DND-41 (cell line): Measurements from ENCODE around the gene ALAS2.

Experiments used
- CTCF ChIP-seq: IDR thresholded peaks from 2 replicates; pipeline ENCODE4 v1.5.1; 2012; ENCODE audit warnings: borderline replicate concordance, low read length, moderate library complexity, mild to moderate bottlenecking; ENCODE audit not compliant: poor library complexity, severe bottlenecking; ENCODE audit errors: extremely low read depth
- EZH2 ChIP-seq: IDR thresholded peaks from 3 replicates; pipeline ENCODE4 v1.6.1; 2012; ENCODE audit warnings: borderline replicate concordance, low read depth, mild to moderate bottlenecking, moderate library complexity, low read length, inconsistent platforms; ENCODE audit not compliant: severe bottlenecking

- TF ChIP-seq CTCF, result no peak
- TF ChIP-seq EZH2, result no peak
Measured at GRCh38 chrX:55028040-55028439, 2.7 kb downstream of the ALAS2 start.
